H1 (cell line): ENCODE measurements around the gene ALDOA. TPM values are rescaled to one million over a fixed set of nuclear protein-coding genes. Genes with fewer than 3 reads are reported as not detected.

Experiments
- CHD7 ChIP-seq: fragments of 300-600 bp; sonication (generic); IDR thresholded peaks from 2 replicates; pipeline ENCODE4 v1.7.1; 2012; ENCODE audit warnings: low read length, moderate library complexity, mild to moderate bottlenecking, inconsistent platforms; ENCODE audit not compliant: insufficient replicate concordance
- NRF1 ChIP-seq: IDR thresholded peaks from 2 replicates; pipeline ENCODE4 v1.6.1; 2011; ENCODE audit warnings: mild to moderate bottlenecking, low read depth, low read length, improper control_type of control experiment
- polyA plus RNA-seq, 7 experiments: library from polyadenylated mRNA; depleted of rRNA in 3 of 7; stranded (reverse) in 5 of 7; unstranded in 2 of 7; fragments of >200 nt in 5 of 7; fragments of 200-250 nt in 2 of 7; gene quantifications; 1 replicate in 5 of 7; 2 replicates in 1 of 7; 4 replicates in 1 of 7; pipeline versions ENCODE4 v1.2.1 to v1.2.3, GENCODE V29; 2011 to 2013; ENCODE audit warnings: missing spikeins in 2 of 7, mixed read lengths in 2 of 7
- total RNA-seq: library from RNA; stranded (reverse); fragmentation: NEBNext Ultra II Directional; extraction: Animal tissue kit (Norgen Biotek cat#: 25700); gene quantifications from 2 replicates; pipeline ENCODE4 v1.2.1, GENCODE V29; 2021

ALDOA gene
- total and polyA plus RNA-seq, 2 of the 8 experiments (the other 6 are each of a cell fraction or from before 2014, with no cell fraction given) = 1,072 to 1,083 TPM

GRCh38 chr16:30114411-30114810 lies 48.9 kb downstream of the ALDOA start (continued):
- no peak for TF ChIP-seq CHD7
- TF ChIP-seq NRF1 = no peak
- TF ChIP-seq, all 59 proteins: peak for 0
